Measurements from ENCODE around the gene HAUS7. TPM values are rescaled to one million over a fixed set of nuclear protein-coding genes. Genes with fewer than 3 reads are reported as not detected.

The HAUS7 gene
- total RNA-seq, 1 experiment from 2014 or later, result 55.7 TPM

DNA sequence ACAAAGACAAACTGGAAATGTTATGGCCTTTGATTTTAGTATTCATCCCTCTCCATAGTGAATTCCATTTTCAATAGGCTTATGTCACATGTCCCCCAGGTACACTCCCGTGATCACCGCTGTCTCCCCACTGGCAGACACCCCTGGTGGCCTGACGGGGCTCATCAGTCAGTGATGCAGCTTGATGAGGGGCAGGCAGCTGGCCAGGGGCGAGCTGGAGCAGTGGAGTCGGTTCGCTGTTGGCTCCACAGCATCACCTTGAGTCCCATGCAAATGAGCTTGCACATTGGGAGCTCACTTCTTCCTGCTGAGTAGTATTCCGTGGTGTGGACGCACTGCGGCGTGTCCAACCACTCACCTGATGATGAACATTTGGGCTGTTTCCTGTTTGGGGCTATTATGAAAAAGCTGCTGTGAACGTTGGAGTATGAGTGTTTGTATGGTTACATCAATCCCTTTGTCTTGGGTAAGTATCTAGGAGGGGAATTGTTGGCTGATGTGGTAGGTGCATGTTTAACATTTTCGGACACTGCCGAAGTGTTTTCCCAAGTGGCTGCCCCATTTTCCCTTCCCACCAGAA is 29.7 kb downstream of the HAUS7 start:
- no peak for DNase-seq (ENCODE audit: low spot score)

DNA sequence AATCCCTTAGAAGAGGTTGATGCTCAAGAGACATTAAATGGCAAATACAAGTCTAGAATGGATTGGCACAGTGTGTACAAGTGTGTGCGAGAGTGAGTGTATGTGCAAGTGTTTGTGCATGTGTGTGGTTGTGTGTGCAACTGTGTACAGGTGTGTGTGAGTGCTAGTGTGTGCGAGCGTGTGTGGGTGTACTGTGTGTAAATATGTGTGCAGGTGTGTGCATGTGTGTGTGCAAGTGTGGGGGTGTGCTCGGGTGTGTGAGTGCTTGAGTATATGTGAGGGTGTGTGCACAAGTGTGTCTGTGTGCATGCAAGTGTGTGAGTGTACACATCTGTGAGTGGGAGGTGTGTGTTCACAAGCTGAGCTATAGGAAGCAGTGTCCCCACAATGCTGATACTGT is 30.4 kb downstream of the HAUS7 start:
- DNase-seq (ENCODE audit: low spot score), result no peak

DNA sequence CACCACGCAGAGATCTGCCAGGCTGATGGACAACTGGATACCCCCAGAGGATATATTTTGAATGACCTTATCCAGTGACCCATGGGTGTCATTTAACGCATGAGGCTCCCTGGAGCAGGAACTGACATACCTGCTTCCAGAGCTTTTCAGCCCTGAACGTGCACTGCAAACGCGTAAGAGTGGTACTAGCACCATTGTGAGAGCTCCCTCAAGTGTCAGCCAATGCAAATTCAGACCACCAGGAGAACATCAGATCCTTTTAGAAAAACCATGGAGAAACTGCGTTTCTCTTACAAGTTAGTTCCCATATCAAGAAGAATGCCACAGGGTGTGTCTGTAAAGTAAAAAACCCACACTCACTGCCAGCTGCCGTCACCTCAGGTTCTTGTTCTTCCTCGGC is 31.8 kb downstream of the HAUS7 start:
- DNase-seq (ENCODE audit: low spot score), result no peak

DNA sequence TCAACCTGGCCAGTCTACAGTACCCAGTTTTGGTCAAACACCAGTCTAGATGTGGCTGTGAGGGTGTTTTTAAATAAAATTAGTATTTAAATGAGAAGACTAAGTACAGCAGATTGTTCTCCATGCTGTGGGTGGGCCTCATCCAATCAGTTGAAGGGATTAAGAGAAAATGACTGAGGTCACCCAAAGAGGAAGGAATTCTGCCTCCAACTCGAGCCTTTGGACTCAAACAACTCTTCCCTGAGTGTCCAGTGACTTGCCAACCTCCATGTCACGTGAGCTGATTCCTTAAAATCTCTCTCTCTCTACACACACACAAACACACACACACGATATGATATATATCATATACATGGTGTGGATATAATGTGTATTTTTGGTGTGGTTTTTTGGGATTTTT is 34.5 kb downstream of the HAUS7 start:
- DNase-seq (ENCODE audit: low spot score), result no peak

DNA sequence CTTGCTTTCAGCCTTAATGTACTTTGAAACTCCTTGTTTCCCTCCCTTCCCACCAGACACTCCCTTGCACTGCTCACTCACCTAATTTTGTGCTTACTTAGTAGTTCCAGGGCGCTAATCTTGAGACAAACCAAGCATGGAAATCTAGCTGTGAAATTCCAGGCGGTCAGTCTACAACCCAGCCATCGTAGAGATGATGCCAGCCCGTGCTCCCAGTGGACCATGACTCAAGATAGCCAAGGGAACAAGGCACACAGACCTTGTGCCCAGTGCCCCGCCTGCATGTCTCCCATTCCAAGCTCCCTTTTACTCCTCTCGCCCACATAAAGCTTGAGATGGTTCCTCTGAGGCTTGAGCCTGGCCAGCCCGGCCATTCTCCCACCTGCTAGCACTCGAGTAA is 35.6 kb downstream of the HAUS7 start:
- no peak for DNase-seq (ENCODE audit: low spot score)

DNA sequence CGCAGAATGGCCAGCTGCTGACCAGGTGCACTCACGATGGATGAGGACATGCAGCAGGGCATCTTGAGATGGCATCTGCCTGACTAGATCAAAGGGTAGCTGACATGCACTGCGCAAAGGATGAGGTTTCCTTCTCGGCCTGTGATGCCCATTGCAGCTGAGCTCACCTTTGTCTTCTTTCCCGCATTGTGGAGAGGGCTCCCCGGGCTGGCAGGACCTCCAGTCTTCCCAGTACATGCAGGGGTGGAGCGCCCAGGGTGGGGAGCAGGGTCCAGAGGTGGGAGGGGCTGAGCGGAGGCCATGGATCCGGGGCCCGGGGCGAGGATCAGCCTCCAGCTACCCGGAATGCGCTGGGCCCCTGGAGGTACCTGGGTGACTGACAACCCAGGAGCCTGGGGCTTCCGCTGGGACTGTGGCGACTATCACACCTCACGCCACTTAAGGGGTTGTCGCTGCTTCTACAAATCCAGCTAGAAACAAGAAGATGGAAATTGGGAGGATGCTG is 36.5 kb downstream of the HAUS7 start:
- DNase-seq (ENCODE audit: low spot score), result no peak

DNA sequence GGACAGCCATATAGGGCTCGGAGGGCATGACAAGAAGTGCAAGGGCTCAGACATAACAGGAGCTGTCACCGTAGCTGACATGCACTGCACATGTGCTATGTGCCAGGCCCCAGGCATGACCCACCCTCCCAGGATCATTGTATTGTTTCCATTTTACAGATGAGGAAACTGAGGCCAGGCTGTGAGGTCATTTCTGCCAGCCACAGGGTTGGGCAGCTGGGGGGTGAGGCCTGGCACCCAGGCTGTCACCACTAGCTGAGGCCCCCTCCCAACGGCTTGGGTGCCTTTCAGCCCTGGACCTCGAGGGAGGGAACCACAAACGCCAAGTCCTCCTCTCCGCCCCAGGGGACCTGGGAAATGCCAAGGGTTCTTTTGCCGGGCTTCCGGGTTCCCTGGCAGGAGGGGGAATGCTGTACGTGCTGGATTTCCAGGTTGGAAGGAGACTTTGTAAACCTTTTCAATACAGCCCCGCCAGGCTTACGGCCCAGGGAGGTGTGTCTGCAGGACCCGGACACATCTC is 37.2 kb downstream of the HAUS7 start:
- no peak for DNase-seq (ENCODE audit: low spot score)

DNA sequence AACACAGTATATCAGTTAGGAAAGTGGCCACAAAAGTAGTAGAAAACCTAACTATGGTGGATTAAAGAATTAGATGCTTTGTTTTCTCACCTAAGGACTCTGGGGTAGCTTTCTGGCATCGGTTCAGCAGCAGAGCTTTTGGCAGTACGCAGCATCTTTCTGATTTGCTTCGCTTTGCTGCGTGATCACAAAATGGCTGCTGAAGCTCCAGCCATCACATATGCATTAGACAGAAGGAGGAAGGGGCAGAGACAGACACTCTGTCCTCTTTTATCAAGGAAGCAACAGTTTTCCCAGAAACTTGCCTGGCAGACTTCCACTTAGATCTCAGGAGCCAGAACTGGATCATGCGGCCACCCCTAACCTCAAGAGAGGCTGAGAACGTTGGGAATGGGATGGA is 39.6 kb downstream of the HAUS7 start:
- DNase-seq (ENCODE audit: low spot score), result no peak

DNA sequence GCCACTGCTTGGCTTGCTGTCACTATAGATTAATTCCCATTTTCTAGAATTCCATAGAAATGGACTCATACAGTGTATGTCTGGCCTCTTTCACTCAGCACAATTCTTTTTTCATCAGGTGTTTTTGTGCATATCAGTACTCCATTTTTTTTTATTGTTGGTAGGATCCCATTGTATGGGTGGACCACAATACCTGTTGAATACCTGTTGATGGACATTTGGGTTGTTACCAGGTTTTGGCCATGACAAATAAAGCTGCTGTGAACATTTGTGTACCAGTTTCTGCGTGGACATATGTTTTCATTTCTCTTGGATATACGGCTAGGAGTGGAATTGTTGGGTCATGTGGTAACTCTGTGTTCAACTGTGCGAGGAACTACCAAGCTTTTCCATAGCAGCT is 44.2 kb downstream of the HAUS7 start:
- DNase-seq (ENCODE audit: low spot score), result no peak

DNA sequence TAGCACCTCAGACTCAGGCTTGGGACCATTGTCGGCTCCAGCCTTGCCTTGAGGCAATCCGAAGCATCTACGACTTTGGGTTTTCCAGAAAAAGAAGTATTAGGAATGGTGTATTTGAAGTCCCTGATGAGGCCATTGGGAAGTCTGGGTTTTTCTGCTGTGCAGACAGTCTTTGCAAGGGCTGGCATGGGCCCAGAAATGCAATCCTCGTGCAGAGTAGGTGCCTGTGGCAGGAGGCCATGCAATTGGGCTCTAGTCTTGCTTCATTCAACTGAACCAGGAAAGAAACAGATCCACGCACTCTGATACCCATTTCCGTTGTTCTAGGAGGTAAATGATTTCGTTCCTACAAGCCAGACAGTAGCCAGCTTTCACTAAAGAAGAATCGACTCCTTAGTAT is 46.7 kb downstream of the HAUS7 start:
- DNase-seq (ENCODE audit: low spot score), result no peak

DNA sequence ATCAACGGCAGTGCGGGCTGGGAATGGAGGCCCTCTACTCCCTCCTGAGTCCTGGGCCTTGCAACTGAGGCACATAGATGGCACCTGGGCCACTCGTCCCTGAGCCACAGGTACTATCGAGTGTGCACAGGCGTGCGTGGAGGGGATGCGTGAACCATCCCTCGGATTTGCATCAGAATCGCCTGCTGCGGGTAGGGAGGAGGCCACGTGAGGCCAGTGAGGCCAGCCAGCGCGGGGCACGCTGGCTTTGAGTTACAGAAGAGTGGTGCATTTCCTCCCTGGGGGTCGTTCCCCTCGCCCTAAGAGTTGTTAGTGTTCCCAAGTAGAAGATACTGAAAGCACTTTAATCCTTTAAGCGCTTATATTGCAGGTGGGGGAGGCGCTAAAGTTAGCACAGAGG is 48.5 kb downstream of the HAUS7 start:
- no peak for DNase-seq (ENCODE audit: low spot score)

DNA sequence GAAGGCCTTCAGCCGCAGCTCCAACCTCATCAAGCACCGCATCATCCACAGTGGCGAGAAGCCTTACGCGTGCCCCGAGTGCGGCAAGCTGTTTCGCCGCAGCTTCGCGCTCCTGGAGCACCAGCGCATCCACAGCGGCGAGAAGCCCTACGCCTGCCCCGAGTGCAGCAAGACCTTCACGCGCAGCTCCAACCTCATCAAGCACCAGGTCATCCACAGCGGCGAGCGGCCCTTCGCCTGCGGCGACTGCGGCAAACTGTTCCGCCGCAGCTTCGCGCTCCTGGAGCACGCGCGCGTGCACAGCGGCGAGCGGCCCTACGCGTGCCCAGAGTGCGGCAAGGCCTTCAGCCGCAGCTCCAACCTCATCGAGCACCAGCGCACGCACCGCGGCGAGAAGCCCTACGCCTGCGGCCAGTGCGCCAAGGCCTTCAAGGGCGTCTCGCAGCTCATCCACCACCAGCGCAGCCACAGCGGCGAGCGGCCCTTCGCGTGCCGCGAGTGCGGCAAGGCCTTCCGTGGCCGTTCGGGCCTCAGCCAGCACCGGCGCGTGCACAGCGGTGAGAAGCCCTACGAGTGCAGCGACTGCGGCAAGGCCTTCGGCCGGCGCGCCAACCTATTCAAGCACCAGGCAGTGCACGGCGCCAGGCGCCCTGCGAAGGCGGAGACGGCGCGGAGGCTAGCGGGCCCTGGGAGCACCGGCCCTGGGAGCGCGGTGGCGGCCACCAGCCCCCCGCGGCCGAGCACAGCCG is 49.4 kb downstream of the HAUS7 start:
- DNase-seq (ENCODE audit: low spot score), result no peak

DNA sequence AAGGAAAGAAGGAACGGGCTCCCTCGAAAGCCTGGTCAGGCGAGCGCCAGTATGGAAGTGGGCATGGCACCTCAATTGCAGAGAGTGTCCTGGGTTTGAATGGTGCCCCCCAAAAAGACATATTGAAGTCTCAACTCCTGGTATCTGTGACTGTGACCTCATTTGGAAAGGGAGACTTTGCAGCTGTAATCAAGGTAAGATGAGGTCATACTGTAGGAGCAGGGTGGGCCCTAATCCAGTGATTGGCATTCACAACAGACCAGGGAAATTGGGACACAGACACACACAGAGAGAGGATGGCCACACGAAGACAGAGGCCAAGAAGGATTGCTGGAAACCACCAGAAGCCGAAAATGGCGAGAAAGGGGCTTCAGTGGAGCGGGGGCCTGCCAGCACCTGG is 52.7 kb downstream of the HAUS7 start:
- DNase-seq (ENCODE audit: low spot score), result no peak

DNA sequence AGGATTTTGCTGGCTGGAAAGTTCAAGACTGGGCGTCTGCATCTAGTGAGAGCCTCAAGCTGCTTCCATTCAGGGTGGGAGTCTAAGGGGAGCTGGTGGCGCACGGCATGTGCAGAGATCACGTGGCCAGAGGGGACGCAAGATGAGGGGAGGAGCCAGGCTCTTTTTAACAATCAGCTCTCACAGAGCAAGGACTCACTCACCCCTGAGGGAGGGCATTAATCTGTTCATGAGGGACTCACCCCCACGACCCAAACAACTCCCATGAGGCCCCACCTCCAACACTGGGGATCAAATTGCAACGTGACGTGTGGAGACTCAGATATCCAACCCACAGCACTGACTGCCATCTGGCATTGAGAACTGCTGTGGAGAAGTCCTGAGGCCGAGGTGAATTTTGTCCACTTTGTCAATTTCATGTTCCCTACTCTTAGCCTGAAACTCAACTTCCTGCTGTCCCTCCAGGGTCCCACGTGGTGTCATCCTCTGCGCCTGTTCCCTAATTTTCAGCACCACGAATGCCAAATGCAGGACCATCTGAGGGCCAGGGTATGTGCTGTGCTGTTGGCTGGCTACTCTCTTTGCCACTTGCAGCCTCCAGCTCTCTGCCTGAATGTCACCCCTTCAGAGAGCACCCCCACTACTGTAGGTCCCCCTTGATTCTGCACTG is 53.5 kb downstream of the HAUS7 start:
- no peak for DNase-seq (ENCODE audit: low spot score)

DNA sequence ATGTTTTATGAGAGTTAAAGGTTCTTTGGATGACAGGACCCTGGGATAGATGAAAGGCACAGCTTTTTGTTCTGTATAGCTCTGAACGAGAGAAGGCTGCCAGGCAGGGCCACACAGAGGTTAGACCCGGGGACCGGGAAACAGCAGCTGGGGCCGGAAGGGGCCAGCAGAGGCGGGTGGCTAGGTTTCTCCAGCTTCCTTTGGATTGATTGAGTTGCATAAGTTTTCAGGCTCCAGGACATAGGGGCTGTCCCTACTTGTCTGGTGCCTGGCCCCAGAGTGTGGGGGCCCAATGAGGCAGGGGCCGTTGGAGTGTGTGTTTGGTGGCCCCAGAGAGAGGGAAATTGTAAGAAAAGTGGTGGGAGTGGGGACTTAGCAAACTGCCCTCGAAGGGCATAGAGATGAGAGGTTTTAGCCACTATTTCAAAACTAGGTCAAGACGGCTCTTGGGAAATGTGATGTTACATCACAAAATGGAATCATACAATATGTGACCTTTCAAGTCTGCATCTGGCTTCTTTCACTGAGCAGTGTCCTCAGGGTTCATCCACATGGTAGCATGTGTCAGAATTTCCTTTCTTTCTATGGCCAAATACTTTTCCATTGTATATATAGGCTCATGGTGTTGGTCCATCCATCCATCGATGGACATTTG is 55.4 kb downstream of the HAUS7 start:
- no peak for DNase-seq (ENCODE audit: low spot score)

DNA sequence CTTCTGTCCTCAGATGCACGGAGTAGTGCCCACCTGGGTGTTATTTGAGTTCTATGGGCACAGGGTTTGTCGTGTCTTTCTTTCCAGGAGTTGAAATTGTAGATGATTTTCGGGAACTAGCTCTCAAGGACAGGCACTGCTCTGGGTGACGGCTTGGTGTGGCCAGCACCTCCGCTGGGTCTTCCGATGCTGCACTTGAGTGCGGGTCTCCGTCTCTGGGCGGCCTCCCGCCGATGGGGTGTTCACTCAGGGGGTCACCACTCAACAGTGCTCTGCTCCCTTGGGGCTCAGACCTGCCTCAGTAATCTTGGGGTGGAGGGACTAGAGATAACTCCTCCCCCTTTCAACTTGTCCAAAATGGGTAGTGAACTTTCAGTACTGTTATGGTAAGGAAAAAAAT is 56.6 kb downstream of the HAUS7 start:
- no peak for DNase-seq (ENCODE audit: low spot score)

DNA sequence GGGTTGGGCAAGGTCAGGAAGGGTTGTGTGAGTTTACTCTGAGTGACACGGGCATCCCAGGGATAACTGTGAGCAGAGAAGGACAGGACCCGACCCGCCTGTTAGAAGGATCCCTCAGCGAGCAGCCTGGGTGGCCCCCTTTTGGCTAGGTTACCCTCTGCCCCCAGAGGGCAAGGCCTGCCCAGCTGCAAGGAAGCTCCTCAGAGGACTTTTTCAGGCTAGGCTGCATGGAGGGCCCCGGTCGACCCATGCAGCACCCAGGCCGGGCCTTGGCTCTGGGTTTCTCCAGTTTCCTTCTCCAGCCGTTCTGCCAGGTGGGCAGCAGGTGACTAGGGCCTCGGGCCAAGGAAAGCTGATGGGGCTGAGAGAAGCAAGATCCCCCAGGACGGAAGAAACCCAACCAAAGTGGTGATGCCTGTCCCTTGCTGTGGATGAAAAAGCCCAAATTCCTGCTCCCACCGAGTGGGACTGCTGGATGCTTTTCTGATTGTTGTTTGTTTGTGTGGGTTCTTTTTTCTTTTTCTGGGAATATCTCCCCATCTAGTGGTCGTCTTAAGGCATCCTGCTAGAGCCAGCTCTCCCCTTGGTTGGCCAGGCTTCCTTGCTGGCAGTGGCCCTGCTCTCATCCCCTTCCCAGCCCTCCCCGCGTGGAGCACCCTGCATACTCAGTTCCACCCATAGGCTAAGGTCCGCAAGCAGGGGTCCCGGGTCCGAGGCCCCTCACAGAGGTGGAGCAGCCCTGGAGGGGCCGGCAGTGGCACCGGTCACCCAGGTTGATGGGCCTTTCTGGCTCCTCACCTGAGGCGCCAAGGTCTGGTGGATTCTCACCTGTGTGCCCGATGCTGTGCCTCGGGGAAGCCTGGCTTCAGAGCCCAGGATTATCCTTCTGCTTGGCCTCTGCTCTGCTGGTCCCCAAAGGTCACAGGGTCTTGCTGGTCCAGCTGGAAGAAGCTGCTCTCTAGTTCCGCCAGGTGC is 57.3 kb downstream of the HAUS7 start:
- peak; percentile 20 for DNase-seq (ENCODE audit: low spot score)

DNA sequence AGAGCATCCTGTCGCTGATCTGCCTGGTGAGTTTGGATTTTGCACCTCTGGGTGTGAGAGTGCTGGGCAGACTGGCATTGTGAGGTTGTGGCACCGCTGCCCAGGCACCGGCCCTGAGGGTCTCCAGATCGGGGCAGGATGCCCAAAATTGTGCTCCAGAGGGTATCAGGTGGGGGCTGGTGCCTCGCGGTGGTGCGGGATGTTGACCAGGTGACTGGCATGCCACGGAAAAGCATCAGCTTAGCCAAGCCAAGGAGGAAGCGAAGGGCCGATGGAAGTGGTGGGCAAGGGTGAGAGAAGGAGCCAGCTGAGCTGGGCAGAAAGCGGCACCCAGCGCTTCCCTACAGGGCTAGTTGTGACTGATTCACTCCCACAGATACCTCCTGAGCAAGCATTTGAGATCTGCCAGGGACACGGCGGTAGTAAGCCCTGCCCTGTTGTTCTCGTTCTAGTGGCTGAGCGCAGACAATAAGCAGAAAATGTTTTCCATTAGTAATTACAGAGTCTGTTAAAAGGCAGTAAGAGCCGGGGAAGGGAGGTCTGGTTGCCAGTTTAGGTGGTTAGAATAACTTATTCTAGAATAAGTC is 58.3 kb downstream of the HAUS7 start:
- DNase-seq (ENCODE audit: low spot score), result no peak

DNA sequence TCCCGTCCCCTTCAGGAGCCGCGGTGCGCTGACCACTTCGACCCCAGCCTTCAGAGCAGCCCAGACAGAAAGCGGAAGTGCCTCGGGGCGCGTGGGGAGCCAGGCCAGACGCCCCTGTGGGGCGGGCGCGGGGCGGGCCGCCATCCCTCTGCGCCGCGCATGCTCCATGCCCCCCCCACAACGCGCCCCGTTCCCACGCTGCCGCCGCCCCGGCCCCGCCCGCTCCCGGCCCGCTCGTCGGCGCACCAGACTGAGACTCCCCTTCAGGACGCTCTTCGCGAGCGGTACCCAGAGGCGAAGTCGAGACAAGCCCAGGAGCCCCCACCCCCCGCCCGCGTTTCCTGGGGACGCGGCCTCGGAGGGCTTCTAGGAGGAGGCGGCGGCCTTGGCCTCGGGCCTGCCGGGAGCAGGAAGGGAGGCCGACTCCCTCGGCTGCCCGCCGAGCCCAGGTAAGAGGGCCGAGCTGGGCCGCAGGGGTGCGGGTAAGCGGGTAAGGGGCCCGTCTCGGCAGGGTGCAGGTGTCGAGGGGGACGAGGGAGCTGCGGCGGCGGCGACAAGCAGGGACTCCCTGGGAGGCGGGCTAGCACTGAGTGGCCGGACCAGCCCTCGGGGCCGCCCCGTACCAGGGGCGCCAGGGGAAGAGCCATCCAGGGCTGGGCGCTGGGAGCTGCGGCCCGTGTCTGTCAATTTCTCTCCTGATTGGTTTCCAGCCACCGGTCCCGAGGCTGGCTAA is 59.0 kb downstream of the HAUS7 start, which contains the start of gene ZFP92:
TSS of gene ZFP92 (plus strand) at position 218 of the 733 bp plus-strand sequence. CDS start 6,851 bp downstream, outside the sequence.
- DNase-seq (ENCODE audit: low spot score), result no peak

DNA sequence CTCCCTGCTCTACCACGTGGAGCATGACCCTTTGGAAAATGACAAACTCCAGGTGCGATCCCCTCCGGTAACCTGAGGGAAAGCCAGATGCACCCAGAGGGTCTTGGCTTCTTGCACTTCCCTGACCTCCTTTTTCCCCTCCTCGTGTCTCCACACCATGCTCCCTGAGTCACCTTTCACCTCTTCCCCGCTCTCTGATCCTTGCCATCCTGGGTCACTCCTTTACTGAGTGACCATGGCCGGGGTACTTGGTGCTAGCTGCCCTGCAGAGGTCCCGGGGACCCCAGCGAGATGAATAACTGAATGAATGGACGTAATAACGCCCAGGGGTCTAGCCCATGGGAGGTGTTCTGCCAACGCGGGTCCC is 59.5 kb downstream of the HAUS7 start:
- DNase-seq (ENCODE audit: low spot score), result no peak

Data from A172 (cell line).